ENCODE measurements around the gene NUDT15. TPM values are rescaled to one million over a fixed set of nuclear protein-coding genes. Genes with fewer than 3 reads are reported as not detected.
"Not testable (repeated sequence)": the region's sequence is repeated elsewhere in the genome, so short reads cannot be mapped to it uniquely, and the experiment has no call there.

NUDT15 gene
- total and polyA plus RNA-seq, 7 donors = 8.7 to 20.8 (median 12.0) TPM

DNA sequence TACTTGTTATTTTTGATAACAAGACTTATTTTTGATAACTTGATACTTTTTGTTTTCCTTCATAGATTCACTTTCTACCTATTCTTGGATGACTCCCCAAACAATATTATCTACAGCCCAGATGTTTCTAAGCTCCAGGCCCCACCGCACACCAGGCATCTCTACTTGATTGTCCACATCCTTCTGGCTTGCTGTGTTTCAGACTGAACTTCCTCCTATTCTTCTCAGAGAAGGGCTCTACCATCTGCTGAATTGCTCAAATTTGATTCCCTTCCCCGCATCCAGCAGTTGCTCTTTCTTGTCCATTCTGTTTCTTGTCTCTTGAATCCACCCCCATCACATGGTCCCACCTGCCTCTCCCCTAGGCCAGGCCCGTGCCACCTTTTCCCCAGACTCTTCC is 13.0 kb downstream of the NUDT15 start:
- Histone ChIP-seq H3K4me3 (no peak overlapping the region), H3K27ac (no peak overlapping the region), H3K9me3 (no peaks in the 10 kb centered on the region), H3K36me3 (ENCODE audit: insufficient read depth in 1 of 2, low read depth in 1 of 2) (peaks cover 2 to 83% of the 10 kb centered on the region in 2 donors), H3K27me3 (ENCODE audit: insufficient read depth in 3 of 3, low read length in 2 of 3) (no peaks in the 10 kb centered on the region), H3K4me1 (no peaks in the 10 kb centered on the region)
- ATAC-seq = no peak
- intact Hi-C loops (cut with DNase I) = no loop called here
- TF ChIP-seq, protein P1, sequence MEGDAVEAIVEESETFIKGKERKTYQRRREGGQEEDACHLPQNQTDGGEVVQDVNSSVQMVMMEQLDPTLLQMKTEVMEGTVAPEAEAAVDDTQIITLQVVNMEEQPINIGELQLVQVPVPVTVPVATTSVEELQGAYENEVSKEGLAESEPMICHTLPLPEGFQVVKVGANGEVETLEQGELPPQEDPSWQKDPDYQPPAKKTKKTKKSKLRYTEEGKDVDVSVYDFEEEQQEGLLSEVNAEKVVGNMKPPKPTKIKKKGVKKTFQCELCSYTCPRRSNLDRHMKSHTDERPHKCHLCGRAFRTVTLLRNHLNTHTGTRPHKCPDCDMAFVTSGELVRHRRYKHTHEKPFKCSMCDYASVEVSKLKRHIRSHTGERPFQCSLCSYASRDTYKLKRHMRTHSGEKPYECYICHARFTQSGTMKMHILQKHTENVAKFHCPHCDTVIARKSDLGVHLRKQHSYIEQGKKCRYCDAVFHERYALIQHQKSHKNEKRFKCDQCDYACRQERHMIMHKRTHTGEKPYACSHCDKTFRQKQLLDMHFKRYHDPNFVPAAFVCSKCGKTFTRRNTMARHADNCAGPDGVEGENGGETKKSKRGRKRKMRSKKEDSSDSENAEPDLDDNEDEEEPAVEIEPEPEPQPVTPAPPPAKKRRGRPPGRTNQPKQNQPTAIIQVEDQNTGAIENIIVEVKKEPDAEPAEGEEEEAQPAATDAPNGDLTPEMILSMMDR (IDR thresholded peaks at IDR 0.05) = no peak
- DNase-seq = no peak
- 77 to 85% (median 80%) methylated on average over 3 of the region's 3 CpGs for WGBS, 3 donors

DNA sequence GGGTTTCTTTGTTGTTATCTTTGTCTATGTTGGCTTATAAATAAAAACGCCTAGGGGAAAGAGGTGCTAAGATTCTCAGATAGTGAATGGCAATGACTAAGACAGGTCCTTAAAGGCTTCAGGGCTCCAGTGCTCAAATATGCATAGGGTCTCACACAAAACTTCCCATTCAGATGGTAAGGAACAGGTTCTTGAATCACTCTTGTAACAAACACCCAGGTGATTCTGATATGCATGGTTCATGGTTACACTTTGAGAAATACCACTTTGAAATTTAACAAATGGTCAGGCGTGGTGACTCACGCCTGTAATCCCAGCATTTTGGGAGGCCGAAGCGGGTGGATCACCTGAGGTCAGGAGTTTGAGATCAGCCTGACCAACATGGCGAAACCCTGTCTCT is 17.1 kb downstream of the NUDT15 start:
- no peaks in the 10 kb centered on the region for H3K27me3 ChIP-seq (ENCODE audit: insufficient read depth in 3 of 3, low read length in 2 of 3)
- H3K27ac ChIP-seq = no peak overlapping the region
- H3K4me3 ChIP-seq = no peak overlapping the region
- TF ChIP-seq, protein P1 (IDR thresholded peaks at IDR 0.05) = no peak
- no peak for ATAC-seq
- no peak for DNase-seq
- H3K4me1 ChIP-seq = no peaks in the 10 kb centered on the region
- intact Hi-C loops (cut with DNase I) = no loop called here
- peaks cover 2 to 54% of the 10 kb centered on the region in 2 donors for H3K36me3 ChIP-seq (ENCODE audit: insufficient read depth in 1 of 2, low read depth in 1 of 2)
- H3K9me3 ChIP-seq = no peaks in the 10 kb centered on the region
- WGBS, 3 donors = 95 to 97% (median 97%) methylated on average over 6 of the region's 6 CpGs

DNA sequence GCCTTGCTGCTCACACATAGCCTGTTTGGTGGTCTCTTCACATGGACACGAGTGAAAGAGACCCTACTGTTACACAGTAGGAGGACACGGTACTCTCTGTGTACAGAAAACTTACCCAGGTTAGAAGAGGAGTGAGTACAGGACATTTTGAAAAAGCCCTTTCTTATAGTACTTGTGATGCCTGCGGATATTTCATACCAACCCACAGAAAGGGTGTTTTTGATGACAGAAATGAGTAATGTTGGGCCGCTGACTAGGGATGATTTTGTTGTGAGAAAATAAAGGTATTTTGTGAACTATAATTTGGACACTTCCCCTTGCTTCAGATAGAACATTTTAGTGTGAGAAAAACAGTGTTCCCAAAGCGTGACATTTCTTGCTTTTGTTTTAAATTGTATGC is 18.2 kb downstream of the NUDT15 start:
- no peak overlapping the region for H3K4me3 ChIP-seq
- TF ChIP-seq, protein P1 (IDR thresholded peaks at IDR 0.05) = no peak
- intact Hi-C loops (cut with DNase I) = no loop called here
- no peaks in the 10 kb centered on the region for H3K9me3 ChIP-seq
- peaks cover 2 to 43% of the 10 kb centered on the region in 2 donors for H3K36me3 ChIP-seq (ENCODE audit: insufficient read depth in 1 of 2, low read depth in 1 of 2)
- no peaks in the 10 kb centered on the region for H3K4me1 ChIP-seq
- 91 to 95% (median 93%) methylated on average over 5 of the region's 5 CpGs for WGBS, 3 donors
- H3K27ac ChIP-seq = no peak overlapping the region
- ATAC-seq (no peak), DNase-seq (no peak)
- no peaks in the 10 kb centered on the region for H3K27me3 ChIP-seq (ENCODE audit: insufficient read depth in 3 of 3, low read length in 2 of 3)

DNA sequence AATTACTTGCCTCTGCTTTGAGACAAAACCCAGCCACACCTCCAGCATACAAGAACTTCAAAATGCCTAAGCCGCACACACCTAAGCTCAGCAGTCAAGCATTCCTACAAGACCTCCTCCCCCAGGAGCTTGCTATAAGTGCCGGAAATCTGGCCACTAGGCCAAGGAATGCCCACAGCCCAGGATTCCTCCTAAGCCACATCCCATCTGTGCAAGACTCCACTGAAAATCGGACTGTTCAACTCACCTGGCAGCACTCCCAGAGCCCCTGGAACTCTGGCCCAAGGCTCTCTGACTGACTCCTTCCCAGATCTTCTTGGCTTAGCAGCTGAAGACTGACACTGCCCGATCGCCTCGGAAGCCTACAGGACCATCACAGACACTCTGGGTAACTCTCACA is 21.0 kb downstream of the NUDT15 start:
- H3K27me3 ChIP-seq (ENCODE audit: insufficient read depth in 3 of 3, low read length in 2 of 3); H3K9me3 ChIP-seq; intact Hi-C loops (cut with DNase I); DNase-seq; ATAC-seq; H3K4me3 ChIP-seq; H3K4me1 ChIP-seq; H3K27ac ChIP-seq: not testable (repeated sequence)
- 91 to 96% (median 93%) methylated on average over 5 to 6 of the region's 6 CpGs for WGBS, 3 donors
- peaks cover 2 to 15% of the 10 kb centered on the region in 2 donors for H3K36me3 ChIP-seq (ENCODE audit: insufficient read depth in 1 of 2, low read depth in 1 of 2)

DNA sequence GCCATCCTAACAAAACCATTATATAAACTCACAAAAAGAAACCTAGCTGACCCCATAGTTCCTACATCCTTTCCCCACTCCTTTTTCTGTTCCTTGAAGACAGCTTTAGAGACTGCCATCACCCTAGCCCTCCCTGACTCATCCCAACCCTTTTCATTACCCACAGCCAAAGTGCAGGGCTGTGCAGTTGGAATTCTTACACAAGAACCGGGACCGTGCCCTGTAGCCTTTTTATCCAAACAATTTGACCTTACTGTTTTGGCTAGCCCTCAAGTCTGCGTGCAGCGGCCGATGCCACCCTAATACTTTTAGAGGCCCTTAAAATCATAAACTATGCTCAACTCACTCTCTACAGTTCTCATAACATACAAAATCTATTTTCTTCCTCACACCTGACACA is 22.4 kb downstream of the NUDT15 start:
- 45 to 74% (median 59%) methylated on average over 5 of the region's 5 CpGs for WGBS, 3 donors
- H3K4me3 ChIP-seq; H3K9me3 ChIP-seq; DNase-seq; H3K27ac ChIP-seq; intact Hi-C loops (cut with DNase I); ATAC-seq; H3K27me3 ChIP-seq (ENCODE audit: insufficient read depth in 3 of 3, low read length in 2 of 3); H3K4me1 ChIP-seq: not testable (repeated sequence)
- peaks cover 2 to 15% of the 10 kb centered on the region in 2 donors for H3K36me3 ChIP-seq (ENCODE audit: insufficient read depth in 1 of 2, low read depth in 1 of 2)

DNA sequence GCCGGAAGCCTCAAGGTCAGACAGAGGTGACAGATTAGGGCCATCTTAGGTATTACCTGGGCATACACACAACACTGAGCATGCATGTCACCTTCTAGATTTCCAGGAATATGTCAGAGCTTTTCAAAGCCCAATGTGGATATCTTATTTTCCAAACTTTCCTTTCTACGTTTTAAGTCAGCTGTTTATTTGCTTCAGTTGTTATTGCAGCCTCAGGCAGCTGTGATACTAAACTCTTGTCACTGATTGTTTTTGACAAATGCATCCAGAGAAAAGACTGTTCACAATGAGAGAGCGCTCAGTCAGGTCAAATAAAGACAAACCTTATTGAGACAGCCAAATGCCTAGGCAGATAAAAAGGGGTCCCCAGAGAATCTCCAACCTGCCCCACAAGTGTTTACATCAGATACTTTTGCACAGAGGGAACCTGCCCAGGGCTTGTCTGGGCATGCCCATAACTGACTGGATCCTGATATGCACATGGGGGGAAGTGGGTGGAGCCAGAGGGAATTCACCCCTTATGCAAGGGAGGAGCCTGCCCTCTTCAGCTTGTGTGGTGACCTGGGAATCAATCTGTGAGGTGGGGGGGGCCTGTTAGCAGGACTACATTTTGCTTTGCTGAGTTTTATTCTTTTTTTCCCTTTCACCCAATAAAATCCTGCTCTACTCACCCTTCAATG is 28.9 kb downstream of the NUDT15 start:
- Histone ChIP-seq H3K27me3 (ENCODE audit: insufficient read depth in 3 of 3, low read length in 2 of 3) (no peaks in the 10 kb centered on the region), H3K4me3 (no peak overlapping the region), H3K36me3 (ENCODE audit: insufficient read depth in 1 of 2, low read depth in 1 of 2) (peaks cover 13 to 53% of the 10 kb centered on the region in 2 donors), H3K9me3 (peaks cover 38% of the 10 kb centered on the region), H3K4me1 (no peaks in the 10 kb centered on the region), H3K27ac (no peak overlapping the region)
- DNase-seq (no peak), ATAC-seq (no peak)
- intact Hi-C loops (cut with DNase I) = no loop called here
- 91 to 96% (median 94%) methylated on average over 3 of the region's 3 CpGs for WGBS, 3 donors
- TF ChIP-seq, protein P1 (IDR thresholded peaks at IDR 0.05) = no peak

Measured in psoas muscle (tissue), 8 donors.